HG02588 (cell line): Measurements from ENCODE around the gene GALNT2.

Source experiments
- ATAC-seq: cut with Tn5 transposase; IDR thresholded peaks from one replicate; pipeline ENCODE4 v1.9.1; 2021; ENCODE audit warnings: mild to moderate bottlenecking, moderate library complexity; ENCODE audit not compliant: unreplicated experiment

Gene GALNT2

GRCh38 chr1:230087028-230087716, 20.1 kb downstream of the GALNT2 start:
- ATAC-seq = no peak

DNA sequence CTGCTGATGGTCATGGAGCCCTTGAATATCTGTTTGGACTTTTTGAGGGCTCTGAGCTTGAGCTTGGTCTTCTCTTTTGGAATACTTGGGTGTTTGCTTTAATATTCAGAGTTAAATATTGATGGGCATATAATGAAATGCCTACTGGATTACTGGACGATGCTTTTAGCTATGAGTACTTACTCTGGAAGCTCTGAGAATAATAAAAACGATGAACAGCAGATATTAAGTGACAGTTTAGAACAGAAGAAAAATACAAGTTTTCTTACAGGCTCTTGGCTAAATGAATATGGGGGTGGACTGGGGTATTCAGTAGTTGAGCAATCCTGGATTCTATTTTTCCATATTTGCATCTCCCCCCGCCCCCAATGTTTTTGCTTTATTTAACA, 20.7 kb downstream of the GALNT2 start:
- no peak for ATAC-seq

DNA sequence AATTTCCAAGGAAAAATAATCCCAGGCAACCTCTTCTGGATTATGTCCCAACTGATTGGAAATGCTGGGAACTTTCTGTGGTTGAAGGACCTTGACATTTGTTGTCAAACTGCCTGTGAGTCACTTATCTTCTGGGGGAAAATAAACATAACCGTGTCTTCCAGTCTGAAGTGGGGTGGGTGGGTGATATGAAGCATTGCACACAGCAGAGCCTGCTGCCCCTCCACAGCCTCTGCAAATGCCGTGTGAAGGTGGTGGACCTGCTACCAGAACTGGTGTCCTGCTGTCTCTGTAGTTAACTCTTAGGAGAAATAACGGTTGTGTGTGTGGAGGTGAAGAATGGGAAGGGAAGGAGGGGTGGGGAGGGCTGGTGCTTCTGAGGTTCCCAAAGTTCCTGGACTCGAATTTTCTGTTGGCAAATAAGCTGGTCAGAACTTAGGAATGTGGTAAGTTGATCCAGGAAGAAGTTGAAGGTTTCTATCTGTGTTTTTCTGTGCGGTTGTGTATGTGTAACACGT, 23.2 kb downstream of the GALNT2 start:
- no peak for ATAC-seq

DNA sequence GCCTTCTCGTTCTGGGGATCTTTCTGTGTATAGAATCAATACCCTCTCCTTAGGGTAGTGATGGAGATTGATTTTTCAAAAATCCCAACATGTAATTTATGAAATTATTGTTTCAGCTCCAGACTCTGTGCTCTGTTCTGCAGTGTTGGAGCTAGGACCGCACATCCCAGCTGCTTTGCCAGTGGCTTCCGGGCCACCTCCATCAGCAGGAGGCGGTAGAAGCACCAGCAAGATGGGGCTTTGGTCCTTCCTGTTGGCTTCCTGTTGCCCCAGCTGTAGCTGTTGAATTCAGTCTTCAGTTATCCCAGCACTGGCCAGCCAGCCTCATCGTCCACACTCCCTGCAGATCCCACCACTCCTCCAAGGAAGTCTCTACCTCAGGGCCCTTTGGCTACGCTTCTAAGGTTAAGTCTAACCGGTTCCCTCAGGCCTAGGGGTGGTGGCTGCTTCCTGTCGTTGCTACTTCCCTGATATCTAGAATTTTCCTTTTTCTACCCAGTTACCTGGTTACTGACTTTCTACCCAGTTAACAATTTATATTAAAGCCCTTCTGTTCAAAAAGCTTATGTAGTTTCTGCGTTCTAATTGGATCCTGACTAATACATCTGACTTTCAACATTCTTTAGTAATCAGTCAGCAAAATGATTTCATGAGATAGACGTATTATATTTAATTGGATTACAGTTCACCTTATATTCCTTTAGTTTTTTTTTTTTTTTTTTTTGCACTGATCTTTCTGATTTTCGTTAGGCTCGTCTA, 24.6 kb downstream of the GALNT2 start:
- no peak for ATAC-seq

GRCh38 chr1:230094746-230095145, 27.7 kb downstream of the GALNT2 start:
- no peak for ATAC-seq

GRCh38 chr1:230095938-230096337, 28.9 kb downstream of the GALNT2 start:
- no peak for ATAC-seq

GRCh38 chr1:230097370-230097769, 30.3 kb downstream of the GALNT2 start:
- no peak for ATAC-seq

DNA sequence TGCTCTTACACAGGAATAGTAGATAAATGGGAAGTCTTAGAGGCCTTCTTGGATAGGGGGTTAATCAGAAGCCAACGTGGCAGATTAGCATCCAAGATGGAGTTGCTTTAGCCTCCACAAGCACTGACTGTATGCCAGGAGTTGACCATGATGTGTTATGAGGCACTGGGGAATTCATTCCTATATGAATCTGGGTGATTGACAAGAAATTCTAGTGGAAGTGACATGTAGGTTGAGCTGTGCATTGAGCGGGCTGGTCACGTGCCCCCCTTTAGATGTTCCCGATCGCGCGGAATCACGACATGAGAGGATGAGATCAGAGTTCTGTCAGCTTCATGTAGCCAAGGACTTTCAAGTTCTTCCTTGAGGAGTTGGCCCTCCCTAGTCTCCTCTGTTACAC, 31.7 kb downstream of the GALNT2 start:
- no peak for ATAC-seq

DNA sequence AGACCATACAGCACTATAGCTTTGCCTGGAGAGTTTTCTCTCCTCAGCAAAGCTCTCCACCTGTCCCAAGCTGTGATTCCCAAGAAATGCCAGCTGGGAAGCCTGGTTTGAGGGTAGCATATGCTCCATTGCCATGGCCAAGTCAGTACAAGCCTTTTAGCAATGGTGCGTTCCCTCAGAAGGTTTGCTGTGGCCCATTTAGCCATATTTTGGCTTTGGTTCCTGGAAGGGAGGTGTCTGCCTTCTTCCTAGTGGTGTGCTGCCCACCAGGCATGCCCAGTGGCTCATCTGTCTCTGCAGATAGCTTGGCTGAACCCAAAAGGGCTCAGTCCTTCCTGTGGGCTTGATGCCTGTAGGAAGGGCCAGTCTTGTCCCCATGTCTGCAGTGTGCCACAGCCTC, 32.4 kb downstream of the GALNT2 start:
- ATAC-seq = no peak

DNA sequence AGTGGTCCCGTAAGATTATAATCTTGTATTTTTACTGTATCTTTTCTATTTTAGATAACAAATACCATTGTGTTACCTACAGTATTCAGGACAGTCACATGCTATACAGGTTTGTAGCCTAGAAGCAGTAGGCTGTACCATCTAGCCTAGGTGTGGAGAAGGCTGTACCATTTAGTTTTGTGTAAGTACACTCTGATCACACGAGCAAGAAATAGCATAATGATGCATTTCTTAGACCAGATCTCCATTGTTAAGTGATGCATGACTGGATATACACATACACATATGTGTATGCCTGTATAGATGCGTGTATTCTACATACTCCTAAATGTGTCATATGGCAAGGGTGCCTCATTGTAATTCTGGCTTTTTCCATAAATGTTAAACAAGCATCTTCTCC, 33.9 kb downstream of the GALNT2 start:
- ATAC-seq = no peak

- ATAC-seq = no peak
These were observed 34.5 kb downstream of the GALNT2 start for GRCh38 chr1:230101556-230101955.

DNA sequence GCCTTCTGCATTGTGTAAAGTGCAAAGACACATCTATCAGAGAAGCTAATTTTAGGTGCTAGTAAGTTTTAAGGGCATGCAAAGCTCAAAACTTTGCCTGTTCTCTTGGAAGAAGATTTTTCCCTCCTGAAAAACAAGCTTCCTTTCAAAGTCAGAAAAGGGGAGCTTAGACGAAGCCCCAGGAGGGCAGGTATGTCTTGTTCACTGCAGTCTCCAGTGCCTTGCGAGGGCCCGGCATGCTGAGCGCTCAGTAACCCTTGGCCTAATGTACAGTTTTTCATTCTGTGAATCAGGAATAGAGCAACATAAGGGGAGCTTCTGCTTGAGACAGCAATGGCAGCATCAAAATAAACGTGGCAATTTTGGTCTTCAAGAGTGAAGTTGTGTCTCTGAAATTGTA, 35.0 kb downstream of the GALNT2 start:
- ATAC-seq = no peak

- ATAC-seq = no peak
These were observed 35.4 kb downstream of the GALNT2 start for GRCh38 chr1:230102472-230102871.

DNA sequence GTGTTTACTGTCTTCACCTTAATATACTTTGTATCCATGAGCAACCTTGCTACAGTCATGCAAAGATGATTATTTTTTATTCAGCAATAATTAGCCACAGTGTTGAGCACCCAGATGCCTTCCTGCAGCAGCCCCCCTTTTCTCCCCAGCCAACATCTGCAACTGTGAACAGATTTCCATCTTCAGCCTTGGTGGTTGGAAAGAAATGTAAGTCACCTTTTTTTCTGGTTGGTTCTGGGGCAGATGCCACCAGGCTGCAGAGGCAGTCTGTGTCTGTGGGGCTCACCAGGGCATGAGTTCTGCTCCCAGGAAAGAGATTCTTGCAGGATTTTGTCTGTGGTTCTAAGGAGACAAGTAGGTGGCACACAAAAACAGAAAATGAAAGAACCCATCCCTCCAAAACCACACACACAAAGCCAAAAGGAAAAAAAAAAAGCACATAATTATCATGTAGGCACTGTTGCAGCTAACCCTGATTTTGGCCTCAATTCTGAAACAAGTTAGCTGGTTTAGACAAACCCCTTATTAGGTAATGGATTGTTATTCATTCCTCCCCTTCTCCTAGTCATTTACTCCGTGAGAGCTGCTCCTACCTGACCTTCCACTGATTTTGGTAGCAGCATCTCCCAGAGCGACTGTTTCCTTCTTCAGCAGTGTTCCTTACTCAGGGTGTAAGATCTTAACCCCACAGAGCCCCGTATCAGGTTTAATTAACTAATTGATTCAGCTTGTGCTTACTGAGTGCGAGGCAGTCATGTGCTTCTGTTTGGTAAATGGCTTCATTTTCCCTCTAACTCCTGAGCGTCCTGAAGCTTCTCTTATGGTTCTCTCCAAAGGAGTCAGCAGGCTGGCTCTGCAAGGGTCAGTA, 36.5 kb downstream of the GALNT2 start:
- no peak for ATAC-seq

- peak; percentile 66 for ATAC-seq
These were observed 37.6 kb downstream of the GALNT2 start for GRCh38 chr1:230104395-230105244.

GRCh38 chr1:230105245-230105753, 38.3 kb downstream of the GALNT2 start:
- no peak for ATAC-seq

GRCh38 chr1:230105754-230106625, 39.0 kb downstream of the GALNT2 start:
- peak; percentile 19 for ATAC-seq

GRCh38 chr1:230107941-230108340, 40.9 kb downstream of the GALNT2 start:
- ATAC-seq = no peak

DNA sequence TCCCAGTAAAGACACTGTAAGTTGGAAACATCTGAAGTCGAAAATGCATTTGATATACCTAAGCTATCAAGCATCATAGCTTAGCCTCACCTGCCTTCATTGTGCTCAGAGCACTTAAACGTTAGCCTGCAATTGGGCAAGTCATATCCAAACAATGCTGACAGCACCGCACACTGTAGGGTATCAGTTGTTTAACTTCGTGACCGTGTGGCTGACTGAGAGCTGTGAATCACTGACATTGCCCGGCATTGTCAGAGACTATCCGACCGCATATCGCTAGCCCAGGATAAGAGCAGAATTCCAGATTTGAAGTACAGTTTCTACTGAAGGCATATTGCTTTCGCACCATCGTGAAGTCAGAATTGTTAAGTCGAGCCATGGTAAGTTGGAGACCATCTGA, 41.5 kb downstream of the GALNT2 start:
- ATAC-seq = no peak
